GM12875 (cell line): Measurements from ENCODE around the gene CCDC117.

ENCODE experiments used
- H3K4me3 ChIP-seq: one replicate; pipeline ENCODE4 v1.5.1; 2011; ENCODE audit warnings: low read depth, low read length, control low read depth
- TF ChIP-seq, protein P1 (sequence below): IDR thresholded peaks from 2 replicates; pipeline ENCODE4 v1.5.1; 2011; ENCODE audit warnings: low read depth, mild to moderate bottlenecking, control low read depth, inconsistent platforms, low read length, moderate library complexity, borderline replicate concordance; ENCODE audit not compliant: insufficient read depth

The CCDC117 gene

DNA sequence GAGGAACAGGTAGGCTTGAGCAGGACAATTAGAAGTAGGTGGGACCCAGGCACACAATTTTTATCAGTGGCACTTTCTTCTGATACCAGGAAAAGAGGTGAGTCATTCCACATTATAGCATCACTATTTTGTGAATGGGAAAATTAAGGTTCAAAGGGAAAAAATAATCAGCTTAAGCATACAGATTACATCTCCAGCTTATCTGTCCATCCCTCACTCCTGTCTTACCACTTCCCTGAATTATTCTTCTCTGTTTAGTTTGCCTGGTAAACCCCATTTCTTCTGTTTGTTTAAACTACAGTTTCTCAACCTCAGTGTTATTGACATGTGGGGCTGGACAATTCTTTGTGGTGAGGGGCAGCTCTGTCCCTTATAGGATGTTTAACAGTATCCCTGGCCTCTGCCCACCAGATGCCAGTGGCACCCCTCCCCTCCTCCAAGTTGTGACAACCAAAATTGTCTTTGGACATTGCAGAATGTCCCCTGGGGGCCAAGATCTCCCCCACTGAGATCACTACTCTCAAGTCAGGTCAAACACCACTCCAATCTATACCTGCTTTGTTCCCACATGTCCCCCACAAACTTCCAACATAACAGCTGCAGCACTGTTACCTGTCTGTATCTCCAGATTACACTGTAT, 36.3 kb downstream of the CCDC117 start:
- no peak overlapping the region for H3K4me3 ChIP-seq
- TF ChIP-seq, protein P1, sequence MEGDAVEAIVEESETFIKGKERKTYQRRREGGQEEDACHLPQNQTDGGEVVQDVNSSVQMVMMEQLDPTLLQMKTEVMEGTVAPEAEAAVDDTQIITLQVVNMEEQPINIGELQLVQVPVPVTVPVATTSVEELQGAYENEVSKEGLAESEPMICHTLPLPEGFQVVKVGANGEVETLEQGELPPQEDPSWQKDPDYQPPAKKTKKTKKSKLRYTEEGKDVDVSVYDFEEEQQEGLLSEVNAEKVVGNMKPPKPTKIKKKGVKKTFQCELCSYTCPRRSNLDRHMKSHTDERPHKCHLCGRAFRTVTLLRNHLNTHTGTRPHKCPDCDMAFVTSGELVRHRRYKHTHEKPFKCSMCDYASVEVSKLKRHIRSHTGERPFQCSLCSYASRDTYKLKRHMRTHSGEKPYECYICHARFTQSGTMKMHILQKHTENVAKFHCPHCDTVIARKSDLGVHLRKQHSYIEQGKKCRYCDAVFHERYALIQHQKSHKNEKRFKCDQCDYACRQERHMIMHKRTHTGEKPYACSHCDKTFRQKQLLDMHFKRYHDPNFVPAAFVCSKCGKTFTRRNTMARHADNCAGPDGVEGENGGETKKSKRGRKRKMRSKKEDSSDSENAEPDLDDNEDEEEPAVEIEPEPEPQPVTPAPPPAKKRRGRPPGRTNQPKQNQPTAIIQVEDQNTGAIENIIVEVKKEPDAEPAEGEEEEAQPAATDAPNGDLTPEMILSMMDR = no peak

DNA sequence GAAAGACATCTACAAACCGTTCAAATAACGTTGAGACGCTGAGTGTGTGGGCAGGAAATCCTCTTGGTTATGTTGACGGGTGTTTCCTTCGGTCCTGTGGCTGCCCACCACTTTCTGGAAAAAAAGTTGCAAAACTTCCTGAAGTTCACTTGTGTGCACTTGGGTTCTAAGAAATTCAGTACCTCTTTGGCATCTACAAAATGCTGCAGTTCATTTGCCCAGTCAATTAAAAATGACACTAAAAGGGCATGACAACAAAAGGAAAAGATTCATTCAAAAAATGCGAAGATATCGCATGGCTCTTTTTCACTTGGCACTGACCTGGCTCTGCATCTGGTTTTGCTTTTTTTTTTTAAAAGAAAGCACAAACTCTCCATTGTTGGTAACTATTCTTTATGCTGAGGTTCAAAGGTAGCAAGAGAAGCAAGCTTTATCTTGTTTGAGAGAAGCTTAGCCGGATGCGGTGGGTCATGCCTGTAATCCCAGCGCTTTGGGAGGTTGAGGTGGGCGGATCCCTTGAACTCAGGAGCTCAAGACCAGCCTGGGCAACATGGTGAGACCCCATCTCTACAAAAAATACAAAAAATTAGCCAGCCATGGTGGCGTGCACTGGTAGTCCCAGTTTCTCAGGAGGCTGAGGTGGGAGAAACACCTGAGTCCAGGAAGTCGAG, 38.5 kb downstream of the CCDC117 start:
- TF ChIP-seq, protein P1 = no peak
- H3K4me3 ChIP-seq = no peak overlapping the region

DNA sequence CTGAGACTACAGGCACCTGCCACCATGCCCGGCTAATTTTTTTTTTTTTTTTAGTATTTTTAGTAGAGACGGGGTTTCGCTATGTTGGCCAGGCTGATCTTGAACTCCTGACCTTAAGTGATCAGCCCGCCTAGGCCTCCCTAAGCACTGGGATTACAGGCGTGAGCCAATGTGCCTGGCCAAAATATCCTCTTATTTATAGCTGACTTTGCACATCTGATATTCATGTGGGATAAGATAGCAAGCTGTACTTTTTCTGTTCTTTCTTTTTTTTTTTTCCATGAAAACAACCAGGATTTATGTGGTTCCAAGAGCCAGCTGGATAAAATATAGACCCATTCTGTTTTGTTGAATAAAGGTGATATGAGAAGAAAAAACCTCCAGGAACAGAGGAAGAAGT, 40.0 kb downstream of the CCDC117 start:
- TF ChIP-seq, protein P1 = no peak
- no peak overlapping the region for H3K4me3 ChIP-seq

DNA sequence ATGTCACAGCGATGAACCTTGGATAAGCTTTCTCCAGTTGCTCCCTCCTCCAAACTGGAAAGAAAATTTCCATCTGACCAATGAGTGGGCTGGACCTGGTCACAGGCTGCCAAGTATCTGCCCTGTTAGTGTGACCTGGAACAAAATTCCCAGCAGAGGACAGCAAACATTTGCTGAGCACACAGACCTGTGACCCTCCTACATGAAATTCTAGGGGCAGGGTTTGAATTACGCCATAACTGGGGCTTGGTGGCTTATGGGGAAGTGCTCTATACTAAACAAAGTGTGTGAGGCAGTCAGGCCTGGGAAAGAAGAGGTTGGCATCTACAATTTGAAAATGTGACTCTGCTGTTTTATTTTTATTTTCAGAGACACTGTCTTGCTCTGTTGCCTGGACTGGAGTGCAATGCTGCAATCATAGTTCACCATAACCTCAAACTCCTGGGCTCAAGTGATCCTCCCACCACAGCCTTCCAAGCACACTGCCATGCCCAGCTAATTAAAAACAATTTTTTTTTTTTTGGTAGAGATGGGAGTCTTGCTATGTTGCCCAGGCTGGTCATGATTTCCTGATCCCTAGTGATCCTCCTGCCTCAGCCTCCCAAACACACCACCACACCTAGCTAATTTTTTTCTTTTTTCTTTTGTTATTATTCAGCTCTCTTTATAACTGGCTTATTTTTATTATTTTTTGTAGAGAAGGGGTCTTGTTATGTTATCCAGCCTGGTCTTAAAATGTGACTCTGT, 41.5 kb downstream of the CCDC117 start:
- TF ChIP-seq, protein P1 = no peak
- H3K4me3 ChIP-seq = no peak overlapping the region

DNA sequence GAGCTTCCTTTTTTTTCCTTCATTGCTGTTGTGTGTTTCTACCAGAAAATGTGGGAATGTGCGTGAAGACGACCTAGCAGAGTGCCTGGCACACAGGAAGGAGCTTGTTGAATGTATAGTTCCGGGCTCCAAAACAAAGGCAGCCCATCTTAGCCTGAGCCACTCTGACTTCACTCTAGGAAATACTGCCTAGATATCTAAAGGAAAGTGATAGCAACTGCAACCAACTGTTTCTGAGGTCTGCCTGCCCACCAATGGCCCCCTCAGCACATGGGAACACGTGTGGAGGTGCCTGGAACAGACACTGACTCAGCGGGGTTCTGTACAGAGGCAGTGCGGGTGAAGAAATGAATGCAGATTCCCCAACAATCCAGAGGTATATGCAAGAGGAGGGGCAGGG, 42.6 kb downstream of the CCDC117 start:
- TF ChIP-seq, protein P1 = no peak
- H3K4me3 ChIP-seq = no peak overlapping the region

DNA sequence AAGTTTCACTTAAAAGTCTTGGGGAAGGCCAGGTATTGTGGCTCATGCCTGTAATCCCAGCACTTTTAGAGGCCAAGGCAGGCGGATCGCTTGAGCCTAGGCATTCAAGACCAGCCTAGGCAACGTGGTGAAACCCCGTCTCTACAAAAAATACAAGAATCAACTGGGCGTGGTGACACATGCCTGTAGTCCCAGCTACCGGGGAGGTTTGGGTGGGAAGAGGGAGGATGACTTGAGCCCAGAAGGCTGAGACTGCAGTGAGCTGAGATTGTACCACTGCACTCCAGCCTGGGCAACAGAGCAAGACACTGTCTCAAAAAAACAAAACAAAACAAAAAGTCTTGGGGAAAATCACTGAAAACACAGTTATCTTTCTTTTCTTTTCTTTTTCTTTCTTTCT, 43.2 kb downstream of the CCDC117 start:
- TF ChIP-seq, protein P1 = no peak
- H3K4me3 ChIP-seq = no peak overlapping the region
